ENCODE data around the gene FBRS.

Gene FBRS

GRCh38 chr16:30644334-30644830, 13.8 kb upstream of the FBRS start:
- DNase-seq (ENCODE audit: low read depth): no peak

GRCh38 chr16:30645727-30646126, 12.5 kb upstream of the FBRS start:
- no peak for DNase-seq (ENCODE audit: low read depth)

- no peak for DNase-seq (ENCODE audit: low read depth)
Observed at GRCh38 chr16:30647274-30647571, 11.0 kb upstream of the FBRS start.

- no peak for DNase-seq (ENCODE audit: low read depth)
Observed at GRCh38 chr16:30649725-30650368, 8.4 kb upstream of the FBRS start.

- peak; percentile 98 for DNase-seq (ENCODE audit: low read depth)
Observed at GRCh38 chr16:30650369-30651123, 7.7 kb upstream of the FBRS start, which contains the start of gene PRR14. Gene PRR14 (plus strand): TSS chr16:30650960. CDS start chr16:30651646, 686 bp downstream.

GRCh38 chr16:30651124-30652004, 6.9 kb upstream of the FBRS start:
- DNase-seq (ENCODE audit: low read depth): no peak

GRCh38 chr16:30652005-30652296, 6.3 kb upstream of the FBRS start:
- no peak for DNase-seq (ENCODE audit: low read depth)

- DNase-seq (ENCODE audit: low read depth): no peak
Observed at GRCh38 chr16:30652718-30653117, 5.5 kb upstream of the FBRS start.

- no peak for DNase-seq (ENCODE audit: low read depth)
Observed at GRCh38 chr16:30654856-30655255, 3.4 kb upstream of the FBRS start.

GRCh38 chr16:30655815-30656347, 2.4 kb upstream of the FBRS start:
- no peak for DNase-seq (ENCODE audit: low read depth)

- DNase-seq (ENCODE audit: low read depth): no peak
Observed at GRCh38 chr16:30656388-30656787, 1.8 kb upstream of the FBRS start.

- no peak for DNase-seq (ENCODE audit: low read depth)
Observed at GRCh38 chr16:30656974-30657865, 1.0 kb upstream of the FBRS start.

- peak; percentile 90 for DNase-seq (ENCODE audit: low read depth)
Observed at GRCh38 chr16:30658731-30659506, 688 bp downstream of the FBRS start.

- DNase-seq (ENCODE audit: low read depth): no peak
Observed at GRCh38 chr16:30659507-30660423, 1.5 kb downstream of the FBRS start.

GRCh38 chr16:30660424-30661261, 2.4 kb downstream of the FBRS start:
- no peak for DNase-seq (ENCODE audit: low read depth)

- no peak for DNase-seq (ENCODE audit: low read depth)
Observed at GRCh38 chr16:30662449-30662848, 4.2 kb downstream of the FBRS start.

GRCh38 chr16:30663038-30663437, 4.8 kb downstream of the FBRS start:
- no peak for DNase-seq (ENCODE audit: low read depth)

- DNase-seq (ENCODE audit: low read depth): no peak
Observed at GRCh38 chr16:30663820-30664219, 5.6 kb downstream of the FBRS start.

- no peak for DNase-seq (ENCODE audit: low read depth)
Observed at GRCh38 chr16:30664616-30665109, 6.4 kb downstream of the FBRS start.

Data from HS-27A (cell line).